GM12878 (cell line): ENCODE data around the gene ICE2. TPM values are rescaled to one million over a fixed set of nuclear protein-coding genes. Genes with fewer than 3 reads are reported as not detected.

Source experiments
- CHD2 ChIP-seq: IDR thresholded peaks from 2 replicates; pipeline ENCODE4 v1.6.1; 2011; ENCODE audit warnings: low read depth, low read length, improper control_type of control experiment, borderline replicate concordance
- CREB1 ChIP-seq: IDR thresholded peaks from 2 replicates; pipeline ENCODE4 v1.6.1; 2012; ENCODE audit warnings: low read depth, mild to moderate bottlenecking, inconsistent platforms
- CUX1 ChIP-seq: IDR thresholded peaks from 2 replicates; pipeline ENCODE4 v1.6.1; 2012; ENCODE audit warnings: improper control_type of control experiment, low read depth, low read length; ENCODE audit not compliant: insufficient replicate concordance
- ESRRA ChIP-seq: IDR thresholded peaks from 2 replicates; pipeline ENCODE4 v1.6.1; 2012; ENCODE audit warnings: mild to moderate bottlenecking, low read length, improper control_type of control experiment
- JUND ChIP-seq: IDR thresholded peaks from 2 replicates; pipeline ENCODE4 v1.6.1; 2012; ENCODE audit warnings: low read depth, mild to moderate bottlenecking, low read length, improper control_type of control experiment, moderate library complexity
- LARP7 ChIP-seq: fragments of 450-650 bp; IDR thresholded peaks from 2 replicates; pipeline ENCODE4 v1.6.1; 2017; ENCODE audit warnings: mild to moderate bottlenecking
- MTA2 ChIP-seq: fragments of 450-650 bp; IDR thresholded peaks from 2 replicates; pipeline ENCODE4 v1.6.1; 2016; ENCODE audit warnings: low read depth, mild to moderate bottlenecking, moderate library complexity
- NRF1 ChIP-seq: conservative IDR thresholded peaks from 2 replicates; pipeline ENCODE4 v1.6.1; 2011; ENCODE audit warnings: mild to moderate bottlenecking, low read depth, low read length, improper control_type of control experiment
- PML ChIP-seq: IDR thresholded peaks from 2 replicates; pipeline ENCODE4 v1.6.1; 2012; ENCODE audit warnings: low read length, inconsistent platforms
- polyA plus RNA-seq, 11 experiments: library from polyadenylated mRNA; depleted of rRNA in 4 of 11; unstranded in 6 of 11; stranded (reverse) in 5 of 11; fragments of >200 nt; fragmentation: Nextera tagmentation in 4 of 11; fragmentation: Illumina TruSeq in 1 of 11; extraction: Ambion mirVana in 4 of 11; extraction: Trizol in 1 of 11; gene quantifications; 1 replicate in 1 of 11; 2 replicates in 10 of 11; pipeline versions ENCODE4 v1.2.1 to v1.2.3, GENCODE V29; 2011 to 2016; ENCODE audit warnings: inconsistent platforms in 2 of 11, missing spikeins in 2 of 11, low read depth in 1 of 11
- total RNA-seq, 4 experiments: library from RNA; depleted of rRNA in 3 of 4; stranded (reverse); fragments of >200 nt in 3 of 4; fragmentation: Illumina TruSeq in 1 of 4; extraction: Trizol in 1 of 4; gene quantifications; 2 replicates each; pipeline versions ENCODE4 v1.2.1 to v1.2.3, GENCODE V29; 2013 to 2021

The ICE2 gene
- total and polyA plus RNA-seq, 10 of the 15 experiments (the other 5 are each of a cell fraction or from before 2014, with no cell fraction given): 14.2 to 62.0 (median 44.9) TPM

GRCh38 chr15:60514261-60514881 lies 35.4 kb upstream of the ICE2 start (continued):
- TF ChIP-seq CUX1 (no peak), ESRRA (no peak), JUND (no peak), PML (no peak), CHD2 (no peak), NRF1 (no peak), MTA2 (no peak), LARP7 (no peak), CREB1 (no peak)
